Fibroblast of skin of back (primary cell): ENCODE measurements around the gene TEX54.

Experiments
- DNase-seq: peaks from one replicate; pipeline ENCODE4 v3.0.0-alpha.2; 2013

The TEX54 gene

GRCh38 chr11:62787005-62787759 lies 45.5 kb downstream of the TEX54 start, which contains the start of gene TMEM179B:
TSS of gene TMEM179B (plus strand) at chr11:62787402. CDS start at chr11:62787432, 30 bp downstream.
- peak; percentile 98 for DNase-seq

GRCh38 chr11:62786318-62787004 lies 46.2 kb downstream of the TEX54 start:
- peak; percentile 84 for DNase-seq

- no peak for DNase-seq
Measured at GRCh38 chr11:62782753-62783152, 49.9 kb downstream of the TEX54 start.
